ENCODE results near the gene MLPH.
A peak's percentile ranks its signal among the peaks of the same experiment; 100 is the strongest.

MLPH gene

DNA sequence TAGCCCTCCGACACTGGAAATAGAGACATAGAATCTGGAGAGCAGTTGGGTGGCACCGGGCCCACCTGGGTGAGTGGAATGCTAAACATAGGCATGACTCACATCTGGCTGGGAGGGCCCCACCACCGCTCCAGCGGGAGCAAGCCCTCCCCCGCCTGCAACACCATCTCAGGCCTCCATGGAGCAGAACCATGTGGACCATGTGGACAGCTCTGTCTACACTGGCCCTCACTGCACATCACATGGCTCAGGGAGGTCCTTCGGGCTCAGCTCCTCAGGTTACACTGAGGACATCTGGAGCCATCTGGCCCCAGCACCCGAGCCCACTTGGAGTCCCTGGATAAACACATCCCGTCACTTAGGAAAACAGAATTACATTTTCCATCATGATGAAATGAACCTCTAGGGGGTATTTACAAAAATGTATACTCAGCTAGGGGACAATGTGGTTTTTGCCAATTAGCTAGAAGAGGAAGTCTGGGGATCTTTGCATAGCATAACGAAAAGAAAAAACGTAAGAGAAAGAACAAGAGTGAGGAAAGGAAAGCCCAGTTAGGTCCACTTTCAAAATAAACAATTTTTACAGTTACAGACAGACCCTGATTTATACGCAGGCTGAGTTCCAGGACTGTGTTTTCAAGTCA lies 30.7 kb upstream of the MLPH start:
- Histone ChIP-seq H3F3A (ENCODE audit: low read depth) (no peaks in the 10 kb centered on the region), H3K4me1 (ENCODE audit: insufficient read depth, low read length, poor library complexity, severe bottlenecking) (no peaks in the 10 kb centered on the region), H2AFZ (ENCODE audit: low read length) (no peak overlapping the region), H4K20me1 (ENCODE audit: insufficient read depth, low read length, poor library complexity, severe bottlenecking) (no peaks in the 10 kb centered on the region), H3K4me2 (ENCODE audit: low read depth, low read length, poor library complexity, severe bottlenecking) (no peak overlapping the region), H3K4me3 (ENCODE audit: low read length, poor library complexity, severe bottlenecking) (no peak overlapping the region), H3K79me2 (ENCODE audit: insufficient read depth, low read length) (no peaks in the 10 kb centered on the region), H3K9me3 (ENCODE audit: insufficient read depth, low read depth, low read length) (no peaks in the 10 kb centered on the region), H3K9me2 (replicated peaks; ENCODE audit: low read depth, low read length) (no peaks in the 10 kb centered on the region), H3K9ac (ENCODE audit: low read depth, low read length, poor library complexity, severe bottlenecking) (no peak overlapping the region), H3K36me3 (ENCODE audit: insufficient read depth, low read length) (no peaks in the 10 kb centered on the region), H3K27me3 (ENCODE audit: insufficient read depth, low read length, poor library complexity, severe bottlenecking) (no peaks in the 10 kb centered on the region)
- TF ChIP-seq, protein P1, sequence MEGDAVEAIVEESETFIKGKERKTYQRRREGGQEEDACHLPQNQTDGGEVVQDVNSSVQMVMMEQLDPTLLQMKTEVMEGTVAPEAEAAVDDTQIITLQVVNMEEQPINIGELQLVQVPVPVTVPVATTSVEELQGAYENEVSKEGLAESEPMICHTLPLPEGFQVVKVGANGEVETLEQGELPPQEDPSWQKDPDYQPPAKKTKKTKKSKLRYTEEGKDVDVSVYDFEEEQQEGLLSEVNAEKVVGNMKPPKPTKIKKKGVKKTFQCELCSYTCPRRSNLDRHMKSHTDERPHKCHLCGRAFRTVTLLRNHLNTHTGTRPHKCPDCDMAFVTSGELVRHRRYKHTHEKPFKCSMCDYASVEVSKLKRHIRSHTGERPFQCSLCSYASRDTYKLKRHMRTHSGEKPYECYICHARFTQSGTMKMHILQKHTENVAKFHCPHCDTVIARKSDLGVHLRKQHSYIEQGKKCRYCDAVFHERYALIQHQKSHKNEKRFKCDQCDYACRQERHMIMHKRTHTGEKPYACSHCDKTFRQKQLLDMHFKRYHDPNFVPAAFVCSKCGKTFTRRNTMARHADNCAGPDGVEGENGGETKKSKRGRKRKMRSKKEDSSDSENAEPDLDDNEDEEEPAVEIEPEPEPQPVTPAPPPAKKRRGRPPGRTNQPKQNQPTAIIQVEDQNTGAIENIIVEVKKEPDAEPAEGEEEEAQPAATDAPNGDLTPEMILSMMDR (conservative IDR thresholded peaks at IDR 0.05; ENCODE audit: low read length) = no peak
- no peak for TF ChIP-seq EZH2phosphoT487 (IDR thresholded peaks at IDR 0.05; ENCODE audit: borderline replicate concordance)

DNA sequence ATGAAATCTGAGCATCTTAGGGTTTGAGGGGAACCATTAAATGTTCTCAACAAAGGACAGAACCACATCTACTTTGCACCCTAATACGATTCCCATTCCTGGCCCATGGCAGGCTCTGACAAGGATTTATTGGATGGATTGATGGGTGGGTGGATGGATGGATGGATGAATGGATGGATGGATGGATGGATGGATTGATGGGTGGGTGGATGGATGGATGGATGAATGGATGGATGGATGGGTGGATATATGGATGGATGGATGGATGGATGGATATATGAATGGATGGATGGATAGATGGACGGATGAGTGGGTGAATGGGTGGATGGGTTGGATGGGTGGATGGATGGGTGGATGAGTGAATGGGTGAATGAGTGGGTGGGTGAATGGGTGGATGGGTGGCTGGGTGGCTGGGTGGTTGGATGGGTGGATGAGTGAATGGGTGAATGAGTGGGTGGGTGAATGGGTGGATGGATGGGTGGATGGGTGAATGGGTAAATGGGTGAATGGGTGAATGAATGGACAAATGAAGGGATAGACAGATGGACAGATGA lies 29.6 kb upstream of the MLPH start:
- Histone ChIP-seq H3K27me3 (ENCODE audit: insufficient read depth, low read length, poor library complexity, severe bottlenecking) (no peaks in the 10 kb centered on the region), H4K20me1 (ENCODE audit: insufficient read depth, low read length, poor library complexity, severe bottlenecking) (no peaks in the 10 kb centered on the region), H3K9me3 (ENCODE audit: insufficient read depth, low read depth, low read length) (no peaks in the 10 kb centered on the region), H3K79me2 (ENCODE audit: insufficient read depth, low read length) (no peaks in the 10 kb centered on the region), H3K9me2 (replicated peaks; ENCODE audit: low read depth, low read length) (no peaks in the 10 kb centered on the region), H2AFZ (ENCODE audit: low read length) (no peak overlapping the region), H3K4me3 (ENCODE audit: low read length, poor library complexity, severe bottlenecking) (no peak overlapping the region), H3F3A (ENCODE audit: low read depth) (no peaks in the 10 kb centered on the region), H3K9ac (ENCODE audit: low read depth, low read length, poor library complexity, severe bottlenecking) (no peak overlapping the region), H3K4me1 (ENCODE audit: insufficient read depth, low read length, poor library complexity, severe bottlenecking) (no peaks in the 10 kb centered on the region), H3K4me2 (ENCODE audit: low read depth, low read length, poor library complexity, severe bottlenecking) (no peak overlapping the region), H3K36me3 (ENCODE audit: insufficient read depth, low read length) (no peaks in the 10 kb centered on the region)
- TF ChIP-seq, protein P1 (conservative IDR thresholded peaks at IDR 0.05; ENCODE audit: low read length) = no peak
- TF ChIP-seq EZH2phosphoT487 (IDR thresholded peaks at IDR 0.05; ENCODE audit: borderline replicate concordance) = no peak

DNA sequence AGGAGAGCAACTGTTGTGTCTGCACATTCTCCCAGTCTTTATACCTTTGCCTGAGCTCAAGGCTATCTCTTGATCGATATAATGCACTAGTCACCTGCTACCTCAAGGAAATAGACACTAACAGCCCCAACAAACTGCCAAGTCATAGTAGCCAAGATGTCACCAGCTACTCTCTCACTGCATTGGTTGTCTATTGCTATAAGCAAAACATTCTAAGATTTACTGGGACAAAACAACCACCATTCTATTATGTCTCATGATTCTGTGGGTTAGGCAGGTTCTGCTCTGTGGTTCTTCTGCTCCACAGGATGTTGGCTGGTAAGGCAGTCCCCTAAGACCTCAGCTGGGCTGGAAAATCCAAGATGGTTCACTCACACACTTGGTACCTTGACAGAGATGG lies 28.5 kb upstream of the MLPH start:
- Histone ChIP-seq H3K9ac (ENCODE audit: low read depth, low read length, poor library complexity, severe bottlenecking) (no peak overlapping the region), H3K4me2 (ENCODE audit: low read depth, low read length, poor library complexity, severe bottlenecking) (no peak overlapping the region), H4K20me1 (ENCODE audit: insufficient read depth, low read length, poor library complexity, severe bottlenecking) (no peaks in the 10 kb centered on the region), H3K9me2 (replicated peaks; ENCODE audit: low read depth, low read length) (no peaks in the 10 kb centered on the region), H3K4me1 (ENCODE audit: insufficient read depth, low read length, poor library complexity, severe bottlenecking) (no peaks in the 10 kb centered on the region), H3K4me3 (ENCODE audit: low read length, poor library complexity, severe bottlenecking) (no peak overlapping the region), H3F3A (ENCODE audit: low read depth) (no peaks in the 10 kb centered on the region), H3K27me3 (ENCODE audit: insufficient read depth, low read length, poor library complexity, severe bottlenecking) (no peaks in the 10 kb centered on the region), H3K9me3 (ENCODE audit: insufficient read depth, low read depth, low read length) (no peaks in the 10 kb centered on the region), H2AFZ (ENCODE audit: low read length) (0 out of 2 replicates have a peak overlapping the region, but pooled peaks have one; percentile 20), H3K79me2 (ENCODE audit: insufficient read depth, low read length) (no peaks in the 10 kb centered on the region), H3K36me3 (ENCODE audit: insufficient read depth, low read length) (no peaks in the 10 kb centered on the region)
- no peak for TF ChIP-seq EZH2phosphoT487 (IDR thresholded peaks at IDR 0.05; ENCODE audit: borderline replicate concordance)
- TF ChIP-seq, protein P1 (conservative IDR thresholded peaks at IDR 0.05; ENCODE audit: low read length) = no peak
